Measurements from ENCODE around the gene FOLR1. TPM values are rescaled to one million over a fixed set of nuclear protein-coding genes. Genes with fewer than 3 reads are reported as not detected.

Gene FOLR1
- total RNA-seq, 1 donor from 2014 or later = 0.20 TPM

GRCh38 chr11:72243173-72244059, 51.5 kb downstream of the FOLR1 start:
- TF ChIP-seq CTCF (IDR thresholded peaks at IDR 0.05) = no peak

GRCh38 chr11:72244060-72244360, 52.1 kb downstream of the FOLR1 start, which contains the start of gene PHOX2A:
PHOX2A (minus strand) TSS chr11:72244176; CDS start chr11:72244004, 172 bp downstream.
- H3K27me3 Mint-ChIP-seq (ENCODE audit: low read depth) = peaks cover 30% of the 10 kb centered on the region

More at GRCh38 chr11:72243173-72244059, 51.5 kb downstream of the FOLR1 start:
- H3K27me3 Mint-ChIP-seq (ENCODE audit: low read depth) = peaks cover 28% of the 10 kb centered on the region
- peaks cover 11% of the 10 kb centered on the region for H3K36me3 Mint-ChIP-seq (ENCODE audit: low read depth)
- H3K27ac Mint-ChIP-seq (ENCODE audit: unreplicated experiment) = no peak overlapping the region
- peak overlapping the region; percentile 49 for H3K4me3 Mint-ChIP-seq (ENCODE audit: unreplicated experiment)
- DNase-seq (ENCODE audit: low spot score) = peak; percentile 70
- H3K4me1 Mint-ChIP-seq (ENCODE audit: low read depth) = peaks cover 22% of the 10 kb centered on the region
- H3K9me3 Mint-ChIP-seq (ENCODE audit: low read depth) = no peaks in the 10 kb centered on the region

GRCh38 chr11:72244361-72245262, 52.7 kb downstream of the FOLR1 start:
- no peak for TF ChIP-seq CTCF (IDR thresholded peaks at IDR 0.05)
- Mint-ChIP-seq H3K27me3 (ENCODE audit: low read depth) (peaks cover 28% of the 10 kb centered on the region), H3K27ac (ENCODE audit: unreplicated experiment) (no peak overlapping the region), H3K9me3 (ENCODE audit: low read depth) (no peaks in the 10 kb centered on the region), H3K4me1 (ENCODE audit: low read depth) (peaks cover 12% of the 10 kb centered on the region), H3K36me3 (ENCODE audit: low read depth) (peaks cover 11% of the 10 kb centered on the region), H3K4me3 (ENCODE audit: unreplicated experiment) (peak overlapping the region; percentile 36)
- peak; percentile 83 for DNase-seq (ENCODE audit: low spot score)

More at GRCh38 chr11:72244060-72244360, 52.1 kb downstream of the FOLR1 start, which contains the start of gene PHOX2A:
- TF ChIP-seq CTCF (IDR thresholded peaks at IDR 0.05) = no peak
- Mint-ChIP-seq H3K4me3 (ENCODE audit: unreplicated experiment) (peak within 1 kb of the TSS; percentile 49), H3K9me3 (ENCODE audit: low read depth) (no peaks in the 10 kb centered on the region), H3K36me3 (ENCODE audit: low read depth) (peaks cover 11% of the 10 kb centered on the region), H3K27ac (ENCODE audit: unreplicated experiment) (no peak within 1 kb of the TSS), H3K4me1 (ENCODE audit: low read depth) (peaks cover 18% of the 10 kb centered on the region)
- no peak for DNase-seq (ENCODE audit: low spot score)

- TF ChIP-seq CTCF (IDR thresholded peaks at IDR 0.05) = no peak
- Mint-ChIP-seq H3K4me3 (ENCODE audit: unreplicated experiment) (no peak overlapping the region), H3K36me3 (ENCODE audit: low read depth) (peaks cover 11% of the 10 kb centered on the region), H3K27me3 (ENCODE audit: low read depth) (peaks cover 28% of the 10 kb centered on the region), H3K27ac (ENCODE audit: unreplicated experiment) (no peak overlapping the region), H3K9me3 (ENCODE audit: low read depth) (no peaks in the 10 kb centered on the region), H3K4me1 (ENCODE audit: low read depth) (peaks cover 11% of the 10 kb centered on the region)
- no peak for DNase-seq (ENCODE audit: low spot score)
These were observed 53.4 kb downstream of the FOLR1 start for GRCh38 chr11:72245263-72245816.

Other genes with a start within 250 kb of the FOLR1 start
- 9.6 to 16.2 TPM (median 11.4 TPM) in 3 replicates for gene IL18BP, start 193.2 kb upstream of the FOLR1 start, total RNA-seq
- 112 to 133 TPM (median 119 TPM) in 3 replicates for gene NUMA1, start 111.6 kb upstream of the FOLR1 start, total RNA-seq
- 5.0 to 11.0 TPM (median 6.0 TPM) in 3 replicates for gene LRRC51, start 111.3 kb upstream of the FOLR1 start, total RNA-seq
- gene LAMTOR1, start 88.8 kb upstream of the FOLR1 start, total RNA-seq = 70.5 to 74.9 TPM (median 74.7 TPM) in 3 replicates
- gene TOMT, start 86.2 kb upstream of the FOLR1 start, total RNA-seq = not detected in 3 replicates
- gene ANAPC15, start 79.4 kb upstream of the FOLR1 start, total RNA-seq = 36.0 to 39.7 TPM (median 37.6 TPM) in 3 replicates
- gene FOLR3, start 56.4 kb upstream of the FOLR1 start, total RNA-seq = not detected in 3 replicates
- gene FOLR2, start 24.7 kb downstream of the FOLR1 start, total RNA-seq = not detected in 3 replicates
- gene INPPL1, start 32.6 kb downstream of the FOLR1 start, total RNA-seq = 214 to 226 TPM (median 224 TPM) in 3 replicates
- gene PHOX2A, start 52.0 kb downstream of the FOLR1 start, total RNA-seq = not detected in 3 replicates
- 17.7 to 23.1 TPM (median 17.7 TPM) in 3 replicates for gene CLPB, start 242.4 kb downstream of the FOLR1 start, total RNA-seq

Measured in chondrocyte (in vitro differentiated cells).